Liver (tissue), 9 donors: ENCODE results near the gene ZNF639. TPM values are rescaled to one million over a fixed set of nuclear protein-coding genes. Genes with fewer than 3 reads are reported as not detected.

Experiments
- DNase-seq: peaks from one replicate; pipeline ENCODE4 v3.0.0-alpha.2; 2017; ENCODE audit warnings: low spot score
- H3K27ac ChIP-seq, 2 donors: one replicate each; pipeline ENCODE4 v1.7.0; 2013; ENCODE audit warnings: inconsistent platforms in 2 of 2, low read length in 2 of 2, control low read depth in 1 of 2, low read depth in 1 of 2, mild to moderate bottlenecking in 1 of 2
- H3K27me3 ChIP-seq, 4 donors: one replicate each; pipeline versions ENCODE4 v1.6.1 to v1.7.0; 2013; ENCODE audit warnings: low read length in 3 of 4, inconsistent platforms in 1 of 4, mild to moderate bottlenecking in 1 of 4, moderate library complexity in 1 of 4; ENCODE audit not compliant: control insufficient read depth in 4 of 4, insufficient read depth in 4 of 4
- H3K36me3 ChIP-seq, 4 donors: one replicate each; pipeline versions ENCODE4 v1.6.1 to v1.7.0; 2013; ENCODE audit warnings: low read length in 3 of 4, mild to moderate bottlenecking in 3 of 4, low read depth in 1 of 4, moderate library complexity in 1 of 4; ENCODE audit not compliant: control insufficient read depth in 4 of 4, insufficient read depth in 3 of 4
- H3K4me1 ChIP-seq, 4 donors: one replicate each; pipeline versions ENCODE4 v1.6.1 to v1.7.0; 2013; ENCODE audit warnings: low read length in 3 of 4, mild to moderate bottlenecking in 3 of 4, moderate library complexity in 1 of 4; ENCODE audit not compliant: control insufficient read depth in 4 of 4, insufficient read depth in 4 of 4
- H3K4me3 ChIP-seq, 3 donors: one replicate each; pipeline versions ENCODE4 v1.6.1 to v1.7.0; 2013; ENCODE audit warnings: low read length in 3 of 3, control low read depth in 1 of 3, low read depth in 1 of 3, mild to moderate bottlenecking in 1 of 3
- H3K9ac ChIP-seq, 2 donors: one replicate each; pipeline ENCODE4 v1.7.0; 2013; ENCODE audit warnings: low read length in 2 of 2, mild to moderate bottlenecking in 2 of 2, moderate library complexity in 2 of 2, control low read depth in 1 of 2, low read depth in 1 of 2
- H3K9me3 ChIP-seq, 4 donors: one replicate each; pipeline versions ENCODE4 v1.6.1 to v1.7.0; 2013; ENCODE audit warnings: low read length in 3 of 4; ENCODE audit not compliant: control insufficient read depth in 4 of 4
- CTCF ChIP-seq: fragments of 150-350 bp; IDR thresholded peaks from 2 replicates; pipeline ENCODE4 v1.5.1; 2017; ENCODE audit warnings: improper control_type of control experiment, low read depth, low read length; ENCODE audit not compliant: missing input control
- HNF4G ChIP-seq: IDR thresholded peaks from 2 replicates; pipeline ENCODE4 v1.6.1; 2016; ENCODE audit warnings: antibody characterized with exemption
- NR2F2 ChIP-seq: IDR thresholded peaks from 2 replicates; pipeline ENCODE4 v1.6.1; 2016; ENCODE audit warnings: antibody characterized with exemption
- REST ChIP-seq: IDR thresholded peaks from 2 replicates; pipeline ENCODE4 v1.6.1; 2016; ENCODE audit warnings: antibody characterized with exemption, mild to moderate bottlenecking
- SP1 ChIP-seq: IDR thresholded peaks from 2 replicates; pipeline ENCODE4 v1.6.1; 2018; ENCODE audit warnings: antibody characterized with exemption, mild to moderate bottlenecking
- ZBTB33 ChIP-seq: IDR thresholded peaks from 2 replicates; pipeline ENCODE4 v1.6.1; 2016; ENCODE audit warnings: antibody characterized with exemption
- WGBS: extraction: QIAGEN DNeasy Blood & Tissue Kit; methylation state at CpG from one replicate; pipeline ENCODE4 v1.1.7; 2013; 5-methylcytosine and 5-hydroxymethylcytosine counted together
- polyA plus RNA-seq, 2 donors: library from polyadenylated mRNA; stranded (reverse) in 1 of 2; unstranded in 1 of 2; fragments of 200-250 nt in 1 of 2; fragments of >200 nt in 1 of 2; fragmentation: Nextera tagmentation in 1 of 2; extraction: Ambion mirVana in 1 of 2; gene quantifications; one replicate each; pipeline versions ENCODE4 v1.2.1 to v1.2.3, GENCODE V29; 2013 to 2015
- total RNA-seq, 2 donors: library from RNA; depleted of rRNA; stranded (reverse); fragments of >200 nt; gene quantifications; one replicate each; pipeline ENCODE4 v1.2.3, GENCODE V29; 2014
- donor health status: healthy.
- donor health status: healthy.
- donor health status: healthy.
- donor health status: healthy.
- donor health status: healthy.

Gene ZNF639
- total and polyA plus RNA-seq, 4 donors, result 8.7 to 23.4 (median 16.3) TPM

- 86% methylated on average over 1 of the region's 1 CpG for WGBS
Observed at GRCh38 chr3:179279837-179280236, 43.0 kb upstream of the ZNF639 start.

More at GRCh38 chr3:179279837-179280236, 43.0 kb upstream of the ZNF639 start:
- no peaks in the 10 kb centered on the region for H3K4me1 ChIP-seq
- H3K36me3 ChIP-seq, result no peaks in the 10 kb centered on the region
- no peak for TF ChIP-seq CTCF
- no peak for TF ChIP-seq ZBTB33
- no peak for TF ChIP-seq NR2F2
- no peak for TF ChIP-seq HNF4G
- no peak for TF ChIP-seq SP1
- TF ChIP-seq REST, result no peak
- DNase-seq, result no peak
- H3K27ac ChIP-seq, result no peak overlapping the region
- H3K4me3 ChIP-seq, result no peak overlapping the region
- H3K9ac ChIP-seq, result no peak overlapping the region
- no peaks in the 10 kb centered on the region for H3K27me3 ChIP-seq
- no peaks in the 10 kb centered on the region for H3K9me3 ChIP-seq
